A673 (cell line): ENCODE results near the gene PKNOX2. TPM values are rescaled to one million over a fixed set of nuclear protein-coding genes. Genes with fewer than 3 reads are reported as not detected.

ENCODE experiments used
- BruUV-seq: library from RNA; stranded (reverse); fragments of 400-500 nt; replicated peaks from 2 replicates; lab custom pipeline; 2021; lab: Mats Ljungman, UMichigan
- CTCF ChIA-PET: fragments of 300-600 bp; sonication (Branson Sonifier 250); formaldehyde crosslinking; loops from one replicate; lab custom pipeline; 2022; ENCODE audit warnings: antibody characterized with exemption; lab: Charles Lee
- POLR2A ChIA-PET: fragments of 300-600 bp; sonication (Branson Sonifier 250); formaldehyde crosslinking; loops from one replicate; lab custom pipeline; 2022; ENCODE audit warnings: antibody characterized with exemption; ENCODE audit not compliant: low non-redundant PET; lab: Charles Lee
- DNase-seq: peaks from one replicate; pipeline ENCODE4 v3.0.0-alpha.2; 2015; ENCODE audit warnings: low spot score
- H3K27ac ChIP-seq: fragments of 200-600 bp; sonication (generic); 2 replicates; pipeline ENCODE4 v1.5.1; 2016; ENCODE audit warnings: mixed run types, low read depth, mild to moderate bottlenecking, mixed read lengths, antibody characterized with exemption, low read length; ENCODE audit not compliant: poor library complexity, severe bottlenecking
- H3K27me3 ChIP-seq: fragments of 200-600 bp; sonication (generic); replicated peaks from 2 replicates; pipeline ENCODE4 v1.6.1; 2017; ENCODE audit warnings: mixed run types, low read depth, mild to moderate bottlenecking, mixed read lengths, antibody characterized with exemption, low read length; ENCODE audit not compliant: insufficient read depth, poor library complexity
- H3K36me3 ChIP-seq: fragments of 200-600 bp; sonication (generic); 2 replicates; pipeline ENCODE4 v1.6.1; 2016; ENCODE audit warnings: mixed run types, mild to moderate bottlenecking, mixed read lengths, antibody characterized with exemption, low read length; ENCODE audit not compliant: insufficient read depth, poor library complexity, severe bottlenecking
- H3K4me1 ChIP-seq: fragments of 200-600 bp; sonication (generic); 2 replicates; pipeline ENCODE4 v1.6.1; 2017; ENCODE audit warnings: mixed run types, mild to moderate bottlenecking, mixed read lengths, antibody characterized with exemption, low read length; ENCODE audit not compliant: insufficient read depth, poor library complexity, severe bottlenecking
- H3K4me3 ChIP-seq: fragments of 200-600 bp; sonication (generic); 2 replicates; pipeline ENCODE4 v1.5.1; 2016; ENCODE audit warnings: low read depth, mixed run types, mild to moderate bottlenecking, mixed read lengths, low read length; ENCODE audit not compliant: poor library complexity, severe bottlenecking
- H3K9me3 ChIP-seq: fragments of 200-600 bp; sonication (generic); 2 replicates; pipeline ENCODE4 v1.6.1; 2016; ENCODE audit warnings: mixed run types, low read depth, mild to moderate bottlenecking, mixed read lengths, antibody characterized with exemption, low read length; ENCODE audit not compliant: poor library complexity, severe bottlenecking
- CTCF ChIP-seq: fragments of 300-800, 200-600 bp; sonication (generic); conservative IDR thresholded peaks from 2 replicates; pipeline ENCODE4 v1.5.1; 2017; ENCODE audit warnings: low read depth, mild to moderate bottlenecking, antibody characterized with exemption, low read length, moderate library complexity, mixed read lengths
- EZH2 ChIP-seq: fragments of 200-600 bp; sonication (generic); IDR thresholded peaks from 2 replicates; pipeline ENCODE4 v1.6.1; 2017; ENCODE audit warnings: borderline replicate concordance, low read depth, mild to moderate bottlenecking, mixed read lengths, antibody characterized with exemption, low read length; ENCODE audit not compliant: poor library complexity, severe bottlenecking
- intact Hi-C: fragments of 100-400 bp; cut with micrococcal nuclease; formaldehyde crosslinking; loops from one replicate; pipeline ENCODE4 v1.10.0; 2022; ENCODE audit not compliant: unreplicated experiment
- total RNA-seq: library from RNA; stranded (reverse); gene quantifications from 2 replicates; pipeline ENCODE4 v1.2.3, GENCODE V29; 2021

Gene PKNOX2
- total RNA-seq, 1 experiment from 2014 or later = 1.1 TPM

GRCh38 chr11:125322289-125322688, 157.7 kb downstream of the PKNOX2 start:
- H3K36me3 ChIP-seq = no peaks in the 10 kb centered on the region
- ChIA-PET CTCF (no interaction called here), POLR2A (no interaction called here)
- no peaks in the 10 kb centered on the region for H3K9me3 ChIP-seq
- intact Hi-C loops = no loop called here
- TF ChIP-seq EZH2 (no peak), CTCF (no peak)
- peaks cover 8% of the 10 kb centered on the region for H3K27me3 ChIP-seq
- no peaks in the 10 kb centered on the region for H3K4me1 ChIP-seq
- no peak overlapping the region for H3K4me3 ChIP-seq
- BruUV-seq = no TSS peak
- H3K27ac ChIP-seq = no peak overlapping the region
- DNase-seq = no peak

- Histone ChIP-seq H3K27me3 (peaks cover 14% of the 10 kb centered on the region), H3K27ac (no peak overlapping the region), H3K36me3 (no peaks in the 10 kb centered on the region), H3K4me1 (no peaks in the 10 kb centered on the region), H3K4me3 (no peak overlapping the region), H3K9me3 (no peaks in the 10 kb centered on the region)
- intact Hi-C loops = no loop called here
- TF ChIP-seq CTCF (no peak), EZH2 (no peak)
- ChIA-PET CTCF (no interaction called here), POLR2A (no interaction called here)
- no peak for DNase-seq
- BruUV-seq = no TSS peak
Measured at GRCh38 chr11:125325196-125325595, 160.6 kb downstream of the PKNOX2 start.

GRCh38 chr11:125326126-125326525, 161.6 kb downstream of the PKNOX2 start:
- no peaks in the 10 kb centered on the region for H3K9me3 ChIP-seq
- TF ChIP-seq CTCF (no peak), EZH2 (no peak)
- no peak for DNase-seq
- BruUV-seq = no TSS peak
- peaks cover 14% of the 10 kb centered on the region for H3K27me3 ChIP-seq
- no peak overlapping the region for H3K27ac ChIP-seq
- POLR2A ChIA-PET = no interaction called here
- H3K4me3 ChIP-seq = no peak overlapping the region
- no peaks in the 10 kb centered on the region for H3K4me1 ChIP-seq
- CTCF ChIA-PET = interaction anchor here (2.0 kb wide), 1 partner anchor 20 kb away, joined by 7 read pairs; no protein-coding TSS in a partner anchor
- intact Hi-C loops = no loop called here
- no peaks in the 10 kb centered on the region for H3K36me3 ChIP-seq
